ENCODE data around the gene DNAJA3. TPM values are rescaled to one million over a fixed set of nuclear protein-coding genes. Genes with fewer than 3 reads are reported as not detected.
A peak's percentile ranks its signal among the peaks of the same experiment; 100 is the strongest.

DNAJA3 gene
- total and polyA plus RNA-seq, 9 of the 15 experiments (the other 6 are each of a cell fraction or from before 2014, with no cell fraction given) = 8.1 to 105 (median 79.0) TPM

DNA sequence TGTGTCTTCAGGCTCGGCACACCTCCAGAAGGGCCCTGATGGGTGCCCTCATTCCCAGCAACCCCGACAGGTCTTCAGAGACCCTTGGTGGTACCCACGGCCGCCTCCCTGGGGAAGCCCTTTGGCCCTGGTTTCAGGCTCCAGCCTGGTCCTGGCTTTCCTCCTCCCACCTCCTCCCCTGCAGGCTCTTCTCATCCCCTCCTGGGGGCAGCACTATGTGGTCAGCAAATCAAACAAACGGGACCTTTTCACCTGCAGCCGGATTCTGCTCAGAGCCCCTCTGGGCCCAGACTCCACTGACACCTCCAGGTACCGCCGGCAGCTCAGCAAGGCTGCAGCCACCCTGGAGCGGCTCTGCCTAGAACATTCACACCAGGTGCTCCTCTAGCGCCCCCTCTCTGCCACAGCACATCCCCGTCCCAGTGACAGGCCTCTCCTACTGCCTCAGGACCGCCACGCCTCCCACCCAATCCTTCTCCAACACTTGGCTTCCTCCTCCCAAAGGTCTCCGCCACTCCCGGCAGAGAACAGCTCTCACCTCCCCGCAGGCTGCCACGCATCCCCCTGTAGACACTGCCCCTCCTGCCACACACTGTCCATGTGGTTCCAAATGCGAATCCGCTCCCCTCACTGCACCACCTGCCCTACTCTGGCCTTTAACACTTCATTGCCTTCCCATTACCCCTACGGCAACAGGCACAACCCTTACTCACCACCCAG lies 21.3 kb upstream of the DNAJA3 start (continued):
- no peak for TF ChIP-seq RB1 (IDR thresholded peaks at IDR 0.05; ENCODE audit: low read depth)
- TF ChIP-seq SMC3 (conservative IDR thresholded peaks at IDR 0.05; ENCODE audit: insufficient read depth, low read depth, low read length) = peak; percentile 32; the same call in 1 of the 2 replicates
- TF ChIP-seq, protein P1, sequence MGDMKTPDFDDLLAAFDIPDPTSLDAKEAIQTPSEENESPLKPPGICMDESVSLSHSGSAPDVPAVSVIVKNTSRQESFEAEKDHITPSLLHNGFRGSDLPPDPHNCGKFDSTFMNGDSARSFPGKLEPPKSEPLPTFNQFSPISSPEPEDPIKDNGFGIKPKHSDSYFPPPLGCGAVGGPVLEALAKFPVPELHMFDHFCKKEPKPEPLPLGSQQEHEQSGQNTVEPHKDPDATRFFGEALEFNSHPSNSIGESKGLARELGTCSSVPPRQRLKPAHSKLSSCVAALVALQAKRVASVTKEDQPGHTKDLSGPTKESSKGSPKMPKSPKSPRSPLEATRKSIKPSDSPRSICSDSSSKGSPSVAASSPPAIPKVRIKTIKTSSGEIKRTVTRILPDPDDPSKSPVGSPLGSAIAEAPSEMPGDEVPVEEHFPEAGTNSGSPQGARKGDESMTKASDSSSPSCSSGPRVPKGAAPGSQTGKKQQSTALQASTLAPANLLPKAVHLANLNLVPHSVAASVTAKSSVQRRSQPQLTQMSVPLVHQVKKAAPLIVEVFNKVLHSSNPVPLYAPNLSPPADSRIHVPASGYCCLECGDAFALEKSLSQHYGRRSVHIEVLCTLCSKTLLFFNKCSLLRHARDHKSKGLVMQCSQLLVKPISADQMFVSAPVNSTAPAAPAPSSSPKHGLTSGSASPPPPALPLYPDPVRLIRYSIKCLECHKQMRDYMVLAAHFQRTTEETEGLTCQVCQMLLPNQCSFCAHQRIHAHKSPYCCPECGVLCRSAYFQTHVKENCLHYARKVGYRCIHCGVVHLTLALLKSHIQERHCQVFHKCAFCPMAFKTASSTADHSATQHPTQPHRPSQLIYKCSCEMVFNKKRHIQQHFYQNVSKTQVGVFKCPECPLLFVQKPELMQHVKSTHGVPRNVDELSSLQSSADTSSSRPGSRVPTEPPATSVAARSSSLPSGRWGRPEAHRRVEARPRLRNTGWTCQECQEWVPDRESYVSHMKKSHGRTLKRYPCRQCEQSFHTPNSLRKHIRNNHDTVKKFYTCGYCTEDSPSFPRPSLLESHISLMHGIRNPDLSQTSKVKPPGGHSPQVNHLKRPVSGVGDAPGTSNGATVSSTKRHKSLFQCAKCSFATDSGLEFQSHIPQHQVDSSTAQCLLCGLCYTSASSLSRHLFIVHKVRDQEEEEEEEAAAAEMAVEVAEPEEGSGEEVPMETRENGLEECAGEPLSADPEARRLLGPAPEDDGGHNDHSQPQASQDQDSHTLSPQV (IDR thresholded peaks at IDR 0.05) = peak; percentile 75
- no peak for TF ChIP-seq CBX5 (IDR thresholded peaks at IDR 0.05; ENCODE audit: borderline replicate concordance, low read depth)
- TF ChIP-seq ZBED1 (IDR thresholded peaks at IDR 0.05) = no peak
- TF ChIP-seq KLF13 (tag; IDR thresholded peaks at IDR 0.05; ENCODE audit: borderline replicate concordance, low read depth) = no peak
- TF ChIP-seq, protein P2, sequence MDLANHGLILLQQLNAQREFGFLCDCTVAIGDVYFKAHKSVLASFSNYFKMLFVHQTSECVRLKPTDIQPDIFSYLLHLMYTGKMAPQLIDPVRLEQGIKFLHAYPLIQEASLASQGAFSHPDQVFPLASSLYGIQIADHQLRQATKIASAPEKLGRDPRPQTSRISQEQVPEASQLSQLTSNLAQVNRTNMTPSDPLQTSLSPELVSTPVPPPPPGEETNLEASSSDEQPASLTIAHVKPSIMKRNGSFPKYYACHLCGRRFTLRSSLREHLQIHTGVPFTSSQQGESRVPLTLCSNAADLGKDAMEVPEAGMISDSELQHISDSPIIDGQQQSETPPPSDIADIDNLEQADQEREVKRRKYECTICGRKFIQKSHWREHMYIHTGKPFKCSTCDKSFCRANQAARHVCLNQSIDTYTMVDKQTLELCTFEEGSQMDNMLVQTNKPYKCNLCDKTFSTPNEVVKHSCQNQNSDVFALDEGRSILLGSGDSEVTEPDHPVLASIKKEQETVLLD (IDR thresholded peaks at IDR 0.05) = no peak
- TF ChIP-seq MBD2 (IDR thresholded peaks at IDR 0.05; ENCODE audit: borderline replicate concordance, low read depth) = no peak
- TF ChIP-seq, protein P3, sequence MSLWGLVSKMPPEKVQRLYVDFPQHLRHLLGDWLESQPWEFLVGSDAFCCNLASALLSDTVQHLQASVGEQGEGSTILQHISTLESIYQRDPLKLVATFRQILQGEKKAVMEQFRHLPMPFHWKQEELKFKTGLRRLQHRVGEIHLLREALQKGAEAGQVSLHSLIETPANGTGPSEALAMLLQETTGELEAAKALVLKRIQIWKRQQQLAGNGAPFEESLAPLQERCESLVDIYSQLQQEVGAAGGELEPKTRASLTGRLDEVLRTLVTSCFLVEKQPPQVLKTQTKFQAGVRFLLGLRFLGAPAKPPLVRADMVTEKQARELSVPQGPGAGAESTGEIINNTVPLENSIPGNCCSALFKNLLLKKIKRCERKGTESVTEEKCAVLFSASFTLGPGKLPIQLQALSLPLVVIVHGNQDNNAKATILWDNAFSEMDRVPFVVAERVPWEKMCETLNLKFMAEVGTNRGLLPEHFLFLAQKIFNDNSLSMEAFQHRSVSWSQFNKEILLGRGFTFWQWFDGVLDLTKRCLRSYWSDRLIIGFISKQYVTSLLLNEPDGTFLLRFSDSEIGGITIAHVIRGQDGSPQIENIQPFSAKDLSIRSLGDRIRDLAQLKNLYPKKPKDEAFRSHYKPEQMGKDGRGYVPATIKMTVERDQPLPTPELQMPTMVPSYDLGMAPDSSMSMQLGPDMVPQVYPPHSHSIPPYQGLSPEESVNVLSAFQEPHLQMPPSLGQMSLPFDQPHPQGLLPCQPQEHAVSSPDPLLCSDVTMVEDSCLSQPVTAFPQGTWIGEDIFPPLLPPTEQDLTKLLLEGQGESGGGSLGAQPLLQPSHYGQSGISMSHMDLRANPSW (CRISPR knock-in tag; IDR thresholded peaks at IDR 0.05) = no peak
- no peak for TF ChIP-seq ZNF76 (CRISPR knock-in tag; IDR thresholded peaks at IDR 0.05; ENCODE audit: borderline replicate concordance)
- TF ChIP-seq ZNF175 (CRISPR knock-in tag; IDR thresholded peaks at IDR 0.05; ENCODE audit: low read depth) = no peak
- TF ChIP-seq TCFL5 (CRISPR knock-in tag; conservative IDR thresholded peaks at IDR 0.05) = no peak
- TF ChIP-seq NR1H2 (CRISPR knock-in tag; IDR thresholded peaks at IDR 0.05) = no peak
- no peak for TF ChIP-seq KDM1A (IDR thresholded peaks at IDR 0.05)
- TF ChIP-seq SRSF1 (IDR thresholded peaks at IDR 0.05; ENCODE audit: low read depth, low read length) = no peak
- TF ChIP-seq, protein P4, sequence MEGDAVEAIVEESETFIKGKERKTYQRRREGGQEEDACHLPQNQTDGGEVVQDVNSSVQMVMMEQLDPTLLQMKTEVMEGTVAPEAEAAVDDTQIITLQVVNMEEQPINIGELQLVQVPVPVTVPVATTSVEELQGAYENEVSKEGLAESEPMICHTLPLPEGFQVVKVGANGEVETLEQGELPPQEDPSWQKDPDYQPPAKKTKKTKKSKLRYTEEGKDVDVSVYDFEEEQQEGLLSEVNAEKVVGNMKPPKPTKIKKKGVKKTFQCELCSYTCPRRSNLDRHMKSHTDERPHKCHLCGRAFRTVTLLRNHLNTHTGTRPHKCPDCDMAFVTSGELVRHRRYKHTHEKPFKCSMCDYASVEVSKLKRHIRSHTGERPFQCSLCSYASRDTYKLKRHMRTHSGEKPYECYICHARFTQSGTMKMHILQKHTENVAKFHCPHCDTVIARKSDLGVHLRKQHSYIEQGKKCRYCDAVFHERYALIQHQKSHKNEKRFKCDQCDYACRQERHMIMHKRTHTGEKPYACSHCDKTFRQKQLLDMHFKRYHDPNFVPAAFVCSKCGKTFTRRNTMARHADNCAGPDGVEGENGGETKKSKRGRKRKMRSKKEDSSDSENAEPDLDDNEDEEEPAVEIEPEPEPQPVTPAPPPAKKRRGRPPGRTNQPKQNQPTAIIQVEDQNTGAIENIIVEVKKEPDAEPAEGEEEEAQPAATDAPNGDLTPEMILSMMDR (IDR thresholded peaks at IDR 0.05 in 2 of 3, conservative IDR thresholded peaks at IDR 0.05 in 1 of 3; ENCODE audit: insufficient read depth in 2 of 3, low read depth in 1 of 3, low read length in 3 of 3) = peak; percentile 93 to 98 (median 95)
- TF ChIP-seq ZNF507 (tag; conservative IDR thresholded peaks at IDR 0.05) = no peak
